Measurements from ENCODE around the gene SCARB2.

The SCARB2 gene

GRCh38 chr4:76226418-76226817 lies 12.8 kb upstream of the SCARB2 start:
- no peak for DNase-seq (ENCODE audit: low read depth in 2 of 2)

GRCh38 chr4:76224171-76224570 lies 10.5 kb upstream of the SCARB2 start:
- DNase-seq (ENCODE audit: low read depth in 2 of 2), result no peak

GRCh38 chr4:76219299-76220055 lies 5.9 kb upstream of the SCARB2 start:
- DNase-seq (ENCODE audit: low read depth in 2 of 2), result no peak

GRCh38 chr4:76216975-76217814 lies 3.6 kb upstream of the SCARB2 start:
- no peak for DNase-seq (ENCODE audit: low read depth in 2 of 2)

GRCh38 chr4:76216524-76216923 lies 2.9 kb upstream of the SCARB2 start:
- no peak for DNase-seq (ENCODE audit: low read depth in 2 of 2)

GRCh38 chr4:76215077-76215476 lies 1.5 kb upstream of the SCARB2 start:
- no peak for DNase-seq (ENCODE audit: low read depth in 2 of 2)

- no peak for DNase-seq (ENCODE audit: low read depth in 2 of 2)
Observed at GRCh38 chr4:76214177-76214675, 602 bp upstream of the SCARB2 start.

GRCh38 chr4:76212851-76213414 lies 691 bp downstream of the SCARB2 start:
- DNase-seq (ENCODE audit: low read depth in 2 of 2), result no peak

- no peak for DNase-seq (ENCODE audit: low read depth in 2 of 2)
Observed at GRCh38 chr4:76211769-76212708, 1.6 kb downstream of the SCARB2 start.

- no peak for DNase-seq (ENCODE audit: low read depth in 2 of 2)
Observed at GRCh38 chr4:76210452-76210851, 3.2 kb downstream of the SCARB2 start.

GRCh38 chr4:76209881-76210280 lies 3.7 kb downstream of the SCARB2 start:
- DNase-seq (ENCODE audit: low read depth in 2 of 2), result no peak

- DNase-seq (ENCODE audit: low read depth in 2 of 2), result no peak
Observed at GRCh38 chr4:76208005-76208765, 5.4 kb downstream of the SCARB2 start.

- DNase-seq (ENCODE audit: low read depth in 2 of 2), result no peak
Observed at GRCh38 chr4:76207549-76207948, 6.1 kb downstream of the SCARB2 start.

GRCh38 chr4:76206222-76206942 lies 7.2 kb downstream of the SCARB2 start:
- DNase-seq (ENCODE audit: low read depth in 2 of 2), result no peak

- DNase-seq (ENCODE audit: low read depth in 2 of 2), result no peak
Observed at GRCh38 chr4:76205476-76205875, 8.1 kb downstream of the SCARB2 start.

GRCh38 chr4:76204936-76205335 lies 8.7 kb downstream of the SCARB2 start:
- DNase-seq (ENCODE audit: low read depth in 2 of 2), result no peak

GRCh38 chr4:76203541-76203940 lies 10.1 kb downstream of the SCARB2 start:
- no peak for DNase-seq (ENCODE audit: low read depth in 2 of 2)

- DNase-seq (ENCODE audit: low read depth in 2 of 2), result no peak
Observed at GRCh38 chr4:76201276-76201675, 12.3 kb downstream of the SCARB2 start.

GRCh38 chr4:76200771-76201231 lies 12.8 kb downstream of the SCARB2 start:
- DNase-seq (ENCODE audit: low read depth in 2 of 2), result no peak

- no peak for DNase-seq (ENCODE audit: low read depth in 2 of 2)
Observed at GRCh38 chr4:76199664-76200211, 13.9 kb downstream of the SCARB2 start.

Data from stimulated activated CD8-positive, alpha-beta memory T cell treated with anti-CD3 and anti-CD28 coated beads, Interleukin-2, amount 100 ng/mL, for 1 hour (primary cell).